Measurements from ENCODE around the gene LY86.

The LY86 gene

DNA sequence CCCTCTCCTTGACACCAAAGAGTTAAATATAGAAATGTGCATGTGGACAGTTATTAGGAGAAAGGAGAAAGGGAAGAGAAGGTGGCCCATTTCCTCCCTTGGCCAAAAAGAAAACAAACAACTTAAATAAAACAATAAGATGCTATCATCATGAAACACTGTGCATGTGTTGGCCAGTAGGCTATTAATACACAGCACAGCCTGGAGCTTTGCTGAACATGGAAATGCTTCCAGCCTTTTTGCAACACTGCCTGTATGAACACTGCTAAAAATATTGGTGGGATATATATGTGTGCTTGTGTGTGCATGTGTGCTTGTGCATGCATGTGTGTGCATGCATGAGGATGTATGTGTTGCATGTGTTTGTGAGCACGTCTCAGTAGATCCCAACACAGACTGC is 100.4 kb downstream of the LY86 start:
- no peak overlapping the region for H3K9ac ChIP-seq
- no peaks in the 10 kb centered on the region for H3K27me3 ChIP-seq (ENCODE audit: insufficient read depth, low read depth)
- no peak overlapping the region for H3K4me2 ChIP-seq
- H3K36me3 ChIP-seq (ENCODE audit: insufficient read depth): no peaks in the 10 kb centered on the region
- H4K20me1 ChIP-seq (ENCODE audit: insufficient read depth): no peaks in the 10 kb centered on the region
- TF ChIP-seq CTCF (conservative IDR thresholded peaks at IDR 0.05; ENCODE audit: low read depth, low read length): no peak
- H3K4me3 ChIP-seq (IDR thresholded peaks at IDR 0.05; ENCODE audit: insufficient read depth, low read depth, low read length): no peak overlapping the region
- peaks cover 13% of the 10 kb centered on the region for H3K4me1 ChIP-seq (ENCODE audit: low read depth, poor library complexity, severe bottlenecking)
- no peak overlapping the region for H3K27ac ChIP-seq
- no peaks in the 10 kb centered on the region for H3K79me2 ChIP-seq (ENCODE audit: insufficient read depth, low read depth)
- H2AFZ ChIP-seq (ENCODE audit: low read depth): no peak overlapping the region

DNA sequence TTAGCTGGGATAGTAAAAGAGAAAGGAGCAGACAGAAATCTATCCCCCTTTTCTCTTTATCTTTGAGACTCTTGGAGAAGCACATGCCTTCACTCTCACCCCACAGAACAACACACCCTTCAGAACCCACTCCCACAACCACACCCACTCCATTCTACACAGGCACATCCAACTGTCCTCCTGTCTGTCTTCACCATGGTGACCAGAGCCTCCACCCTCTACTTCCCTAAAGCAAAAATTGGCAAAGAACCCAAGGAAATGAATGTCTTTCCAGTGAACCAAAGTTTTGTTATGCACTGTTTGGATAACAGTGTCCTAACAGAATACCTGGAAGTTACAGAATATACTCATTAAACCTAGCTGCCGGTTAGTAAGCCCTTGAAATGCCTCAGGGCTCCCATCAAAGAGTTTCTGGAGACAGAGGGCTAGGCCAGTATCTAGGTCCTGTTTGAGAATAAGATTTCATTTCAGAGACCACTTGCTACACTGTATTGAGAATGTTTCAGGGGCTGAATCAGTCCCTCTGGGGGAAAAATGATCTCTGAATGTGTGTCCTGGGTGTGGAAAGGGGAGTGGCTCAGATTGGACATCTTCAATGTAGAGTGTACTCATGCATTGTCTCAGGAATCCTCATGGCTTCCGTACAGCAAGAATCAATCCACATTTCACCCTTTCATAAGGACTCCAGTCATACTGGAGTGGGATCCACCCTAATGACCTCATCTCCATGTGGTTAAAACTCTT is 101.1 kb downstream of the LY86 start:
- no peak overlapping the region for H2AFZ ChIP-seq (ENCODE audit: low read depth)
- TF ChIP-seq CTCF (conservative IDR thresholded peaks at IDR 0.05; ENCODE audit: low read depth, low read length): no peak

GRCh38 chr6:6690144-6690483 is 101.6 kb downstream of the LY86 start:
- Histone ChIP-seq H3K27me3 (ENCODE audit: insufficient read depth, low read depth) (no peaks in the 10 kb centered on the region), H3K27ac (no peak overlapping the region), H3K4me1 (ENCODE audit: low read depth, poor library complexity, severe bottlenecking) (peaks cover 13% of the 10 kb centered on the region), H2AFZ (ENCODE audit: low read depth) (no peak overlapping the region), H3K4me2 (no peak overlapping the region), H3K4me3 (IDR thresholded peaks at IDR 0.05; ENCODE audit: insufficient read depth, low read depth, low read length) (no peak overlapping the region), H3K79me2 (ENCODE audit: insufficient read depth, low read depth) (no peaks in the 10 kb centered on the region), H3K9ac (no peak overlapping the region), H3K36me3 (ENCODE audit: insufficient read depth) (no peaks in the 10 kb centered on the region), H4K20me1 (ENCODE audit: insufficient read depth) (no peaks in the 10 kb centered on the region)
- no peak for TF ChIP-seq CTCF (conservative IDR thresholded peaks at IDR 0.05; ENCODE audit: low read depth, low read length)

More for the DNA sequence above, 101.1 kb downstream of the LY86 start:
- Histone ChIP-seq H3K9ac (no peak overlapping the region), H3K4me2 (no peak overlapping the region), H3K4me3 (IDR thresholded peaks at IDR 0.05; ENCODE audit: insufficient read depth, low read depth, low read length) (no peak overlapping the region), H3K27me3 (ENCODE audit: insufficient read depth, low read depth) (no peaks in the 10 kb centered on the region), H3K36me3 (ENCODE audit: insufficient read depth) (no peaks in the 10 kb centered on the region), H4K20me1 (ENCODE audit: insufficient read depth) (no peaks in the 10 kb centered on the region), H3K27ac (no peak overlapping the region), H3K4me1 (ENCODE audit: low read depth, poor library complexity, severe bottlenecking) (peaks cover 13% of the 10 kb centered on the region), H3K79me2 (ENCODE audit: insufficient read depth, low read depth) (no peaks in the 10 kb centered on the region)

- Histone ChIP-seq H3K36me3 (ENCODE audit: insufficient read depth) (no peaks in the 10 kb centered on the region), H3K4me2 (no peak overlapping the region), H3K4me1 (ENCODE audit: low read depth, poor library complexity, severe bottlenecking) (no peaks in the 10 kb centered on the region), H4K20me1 (ENCODE audit: insufficient read depth) (no peaks in the 10 kb centered on the region), H2AFZ (ENCODE audit: low read depth) (no peak overlapping the region), H3K4me3 (IDR thresholded peaks at IDR 0.05; ENCODE audit: insufficient read depth, low read depth, low read length) (no peak overlapping the region), H3K9ac (no peak overlapping the region), H3K27ac (no peak overlapping the region), H3K79me2 (ENCODE audit: insufficient read depth, low read depth) (no peaks in the 10 kb centered on the region), H3K27me3 (ENCODE audit: insufficient read depth, low read depth) (no peaks in the 10 kb centered on the region)
- no peak for TF ChIP-seq CTCF (conservative IDR thresholded peaks at IDR 0.05; ENCODE audit: low read depth, low read length)
Observed at GRCh38 chr6:6694368-6694780, 105.9 kb downstream of the LY86 start.

Data from KMS-11 (cell line).